Ishikawa (cell line): ENCODE measurements around the gene MEIS1.

Experiments used
- CEBPB ChIP-seq: IDR thresholded peaks from 2 replicates; pipeline ENCODE4 v1.6.1; 2012
- CREB1 ChIP-seq: IDR thresholded peaks from 2 replicates; pipeline ENCODE4 v1.6.1; 2012; ENCODE audit warnings: low read depth
- EGR1 ChIP-seq: IDR thresholded peaks from 2 replicates; pipeline ENCODE4 v1.6.1; 2012
- EP300 ChIP-seq: IDR thresholded peaks from 2 replicates; pipeline ENCODE4 v1.6.1; 2012; ENCODE audit warnings: borderline replicate concordance
- FOXM1 ChIP-seq: IDR thresholded peaks from 2 replicates; pipeline ENCODE4 v1.6.1; 2012; ENCODE audit warnings: low read depth, borderline replicate concordance
- NFIC ChIP-seq: IDR thresholded peaks from 2 replicates; pipeline ENCODE4 v1.6.1; 2012
- RAD21 ChIP-seq: IDR thresholded peaks from 2 replicates; pipeline ENCODE4 v1.6.1; 2012; ENCODE audit warnings: low read depth
- TAF1 ChIP-seq: IDR thresholded peaks from 2 replicates; pipeline ENCODE4 v1.6.1; 2012; ENCODE audit warnings: low read depth, mild to moderate bottlenecking
- TCF12 ChIP-seq: IDR thresholded peaks from 2 replicates; pipeline ENCODE4 v1.6.1; 2012; ENCODE audit warnings: low read depth
- TEAD4 ChIP-seq: IDR thresholded peaks from 2 replicates; pipeline ENCODE4 v1.6.1; 2012
- YY1 ChIP-seq: IDR thresholded peaks from 2 replicates; pipeline ENCODE4 v1.6.1; 2012; ENCODE audit warnings: low read depth
- ZBTB7A ChIP-seq: IDR thresholded peaks from 2 replicates; pipeline ENCODE4 v1.6.1; 2012; ENCODE audit warnings: low read depth
- TF ChIP-seq, protein P1 (sequence below): IDR thresholded peaks from 2 replicates; pipeline ENCODE4 v1.6.1; 2012
- TF ChIP-seq, protein P2 (sequence below): IDR thresholded peaks from 2 replicates; pipeline ENCODE4 v1.6.1; 2012; ENCODE audit warnings: low read depth, mild to moderate bottlenecking
- TF ChIP-seq, protein P3 (sequence below): IDR thresholded peaks from 2 replicates; pipeline ENCODE4 v1.6.1; 2012

MEIS1 gene

DNA sequence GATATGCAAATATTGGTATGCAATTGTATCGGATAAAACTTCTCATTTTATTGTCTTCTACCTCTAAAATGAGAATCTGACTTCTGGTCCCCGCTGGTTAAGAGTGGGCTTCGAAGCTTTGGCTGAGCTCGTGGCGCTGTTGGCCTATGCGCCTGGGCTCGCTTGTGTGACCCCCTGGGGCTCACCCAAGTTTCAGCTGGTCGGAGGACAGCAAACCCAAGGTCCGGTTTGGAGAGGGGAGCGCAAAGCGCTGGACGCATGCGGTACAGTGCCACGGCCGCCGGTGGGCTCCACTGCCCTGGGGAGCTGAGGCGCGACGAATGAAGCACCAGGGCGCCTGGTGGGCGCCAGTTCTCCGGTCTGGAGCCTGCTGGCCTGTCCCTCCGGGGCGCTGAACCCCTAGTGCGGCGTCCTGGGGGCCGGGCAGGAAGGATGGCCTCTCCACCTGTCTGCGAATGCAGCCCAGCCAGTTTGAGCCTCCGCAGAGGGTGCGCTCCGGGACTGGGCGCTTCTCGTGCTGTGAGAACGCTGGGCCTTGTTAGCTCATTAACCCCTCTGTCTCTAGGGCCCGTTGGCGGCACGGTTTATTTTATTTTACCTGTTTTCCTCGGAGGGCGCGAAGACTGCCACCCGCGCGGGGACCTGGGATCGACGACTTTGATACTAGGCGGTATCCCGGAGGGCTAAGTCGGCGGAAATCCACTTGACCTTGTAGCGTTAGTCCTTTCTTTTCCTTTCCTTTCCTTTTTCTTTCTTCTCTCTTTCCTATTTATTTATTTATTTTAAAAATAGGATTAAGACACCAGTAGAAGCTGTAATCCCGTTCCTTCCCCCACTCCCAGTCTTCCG lies 10.4 kb downstream of the MEIS1 start:
- TF ChIP-seq TAF1 (no peak), TEAD4 (no peak), RAD21 (peak; percentile 3; the same call in 1 of the 2 replicates), YY1 (no peak), ZBTB7A (no peak), CREB1 (no peak), TCF12 (0 out of 2 replicates have a peak, but pooled peaks have one; percentile 38), CEBPB (no peak), NFIC (no peak), EP300 (peak; percentile 55), FOXM1 (0 out of 2 replicates have a peak, but pooled peaks have one; percentile 32), EGR1 (no peak)
- TF ChIP-seq, protein P1, sequence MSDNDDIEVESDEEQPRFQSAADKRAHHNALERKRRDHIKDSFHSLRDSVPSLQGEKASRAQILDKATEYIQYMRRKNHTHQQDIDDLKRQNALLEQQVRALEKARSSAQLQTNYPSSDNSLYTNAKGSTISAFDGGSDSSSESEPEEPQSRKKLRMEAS = peak; percentile 63
- TF ChIP-seq, protein P2, sequence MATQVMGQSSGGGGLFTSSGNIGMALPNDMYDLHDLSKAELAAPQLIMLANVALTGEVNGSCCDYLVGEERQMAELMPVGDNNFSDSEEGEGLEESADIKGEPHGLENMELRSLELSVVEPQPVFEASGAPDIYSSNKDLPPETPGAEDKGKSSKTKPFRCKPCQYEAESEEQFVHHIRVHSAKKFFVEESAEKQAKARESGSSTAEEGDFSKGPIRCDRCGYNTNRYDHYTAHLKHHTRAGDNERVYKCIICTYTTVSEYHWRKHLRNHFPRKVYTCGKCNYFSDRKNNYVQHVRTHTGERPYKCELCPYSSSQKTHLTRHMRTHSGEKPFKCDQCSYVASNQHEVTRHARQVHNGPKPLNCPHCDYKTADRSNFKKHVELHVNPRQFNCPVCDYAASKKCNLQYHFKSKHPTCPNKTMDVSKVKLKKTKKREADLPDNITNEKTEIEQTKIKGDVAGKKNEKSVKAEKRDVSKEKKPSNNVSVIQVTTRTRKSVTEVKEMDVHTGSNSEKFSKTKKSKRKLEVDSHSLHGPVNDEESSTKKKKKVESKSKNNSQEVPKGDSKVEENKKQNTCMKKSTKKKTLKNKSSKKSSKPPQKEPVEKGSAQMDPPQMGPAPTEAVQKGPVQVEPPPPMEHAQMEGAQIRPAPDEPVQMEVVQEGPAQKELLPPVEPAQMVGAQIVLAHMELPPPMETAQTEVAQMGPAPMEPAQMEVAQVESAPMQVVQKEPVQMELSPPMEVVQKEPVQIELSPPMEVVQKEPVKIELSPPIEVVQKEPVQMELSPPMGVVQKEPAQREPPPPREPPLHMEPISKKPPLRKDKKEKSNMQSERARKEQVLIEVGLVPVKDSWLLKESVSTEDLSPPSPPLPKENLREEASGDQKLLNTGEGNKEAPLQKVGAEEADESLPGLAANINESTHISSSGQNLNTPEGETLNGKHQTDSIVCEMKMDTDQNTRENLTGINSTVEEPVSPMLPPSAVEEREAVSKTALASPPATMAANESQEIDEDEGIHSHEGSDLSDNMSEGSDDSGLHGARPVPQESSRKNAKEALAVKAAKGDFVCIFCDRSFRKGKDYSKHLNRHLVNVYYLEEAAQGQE = no peak
- TF ChIP-seq, protein P3, sequence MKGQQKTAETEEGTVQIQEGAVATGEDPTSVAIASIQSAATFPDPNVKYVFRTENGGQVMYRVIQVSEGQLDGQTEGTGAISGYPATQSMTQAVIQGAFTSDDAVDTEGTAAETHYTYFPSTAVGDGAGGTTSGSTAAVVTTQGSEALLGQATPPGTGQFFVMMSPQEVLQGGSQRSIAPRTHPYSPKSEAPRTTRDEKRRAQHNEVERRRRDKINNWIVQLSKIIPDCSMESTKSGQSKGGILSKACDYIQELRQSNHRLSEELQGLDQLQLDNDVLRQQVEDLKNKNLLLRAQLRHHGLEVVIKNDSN = no peak

DNA sequence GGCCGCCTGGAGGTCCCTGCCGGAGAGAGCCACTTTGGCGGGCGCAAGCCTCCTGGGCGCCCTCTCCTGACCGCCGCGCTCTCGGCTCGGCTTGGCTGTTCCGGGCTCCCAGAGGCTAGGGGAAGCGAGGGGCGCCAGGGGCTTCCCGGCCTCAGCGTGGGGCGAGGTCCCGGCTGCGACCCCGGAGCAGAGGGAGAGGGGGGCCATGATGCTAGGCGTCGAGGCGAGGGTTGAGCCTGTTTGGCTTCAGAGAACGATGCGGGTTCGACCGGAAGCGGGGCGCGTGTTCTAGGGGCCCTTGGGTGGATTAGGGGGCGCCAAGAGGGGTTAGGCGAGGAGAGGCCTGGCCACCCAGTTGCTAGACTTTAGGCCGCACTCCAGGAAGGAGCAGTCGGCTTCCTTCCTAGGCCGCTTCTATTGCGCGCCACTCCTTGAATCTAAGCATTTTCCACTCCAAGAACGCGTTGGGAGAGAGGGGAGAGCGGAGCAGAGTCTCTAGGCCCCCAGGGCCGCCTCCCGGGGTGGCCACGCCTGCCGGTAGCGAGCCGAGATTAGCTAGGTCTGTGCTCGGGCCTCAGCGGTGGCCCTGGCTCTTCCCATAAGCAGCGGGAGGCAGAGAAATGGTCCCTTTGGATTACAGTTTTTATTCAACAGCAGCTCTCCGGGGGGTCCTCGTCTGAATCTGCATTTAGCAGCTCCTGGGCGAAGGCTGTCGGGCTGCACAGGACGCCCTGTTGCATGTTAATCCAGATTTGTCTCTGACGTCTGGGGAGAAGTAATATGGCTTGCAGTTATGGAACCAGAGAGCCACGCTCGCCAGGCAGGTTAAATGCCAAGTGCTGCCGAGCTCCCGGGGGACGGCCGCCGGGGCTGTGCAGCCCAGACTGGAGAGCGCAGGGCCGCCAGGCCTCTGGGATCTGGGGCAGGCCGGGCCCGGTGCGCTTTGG lies 11.3 kb downstream of the MEIS1 start:
- TF ChIP-seq RAD21 (no peak), CEBPB (no peak), TEAD4 (no peak), CREB1 (no peak), TAF1 (peak; percentile 31; the same call in 1 of the 2 replicates), ZBTB7A (no peak), EGR1 (no peak), YY1 (no peak), NFIC (no peak), TCF12 (peak; percentile 35; the same call in 1 of the 2 replicates), EP300 (peak; percentile 42; the same call in 1 of the 2 replicates), FOXM1 (peak; percentile 48; the same call in 1 of the 2 replicates)
- TF ChIP-seq, protein P3 = no peak
- TF ChIP-seq, protein P1 = no peak
- TF ChIP-seq, protein P2 = no peak

DNA sequence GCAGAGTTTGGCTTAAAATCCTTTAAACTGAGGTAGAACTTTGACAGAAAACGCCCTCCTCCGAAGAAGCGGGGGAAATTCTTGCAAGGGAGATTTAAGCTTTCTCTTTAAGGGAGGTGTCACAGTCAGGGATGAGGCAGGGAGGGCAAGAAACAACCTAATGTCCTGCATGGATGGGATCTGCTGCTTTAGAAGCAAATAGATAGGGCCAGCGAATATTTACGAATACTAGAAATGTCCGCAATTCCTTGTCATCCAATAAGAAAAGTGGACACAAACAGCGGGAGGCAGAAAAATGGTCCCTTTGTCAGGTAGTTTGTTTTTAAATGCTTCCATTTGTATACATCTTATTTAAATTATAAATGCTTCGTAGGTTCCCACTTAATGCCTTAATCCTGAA lies 12.0 kb downstream of the MEIS1 start:
- TF ChIP-seq TAF1 (no peak; the same call in 1 of the 2 replicates), ZBTB7A (no peak), EP300 (no peak), CEBPB (no peak), RAD21 (no peak), FOXM1 (no peak), TEAD4 (no peak), TCF12 (no peak)
- TF ChIP-seq, protein P3 = no peak
- TF ChIP-seq, protein P1 = no peak
- TF ChIP-seq, protein P2 = no peak
